IgD-negative memory B cell (primary cell): ENCODE measurements around the gene TMEM131. TPM values are rescaled to one million over a fixed set of nuclear protein-coding genes. Genes with fewer than 3 reads are reported as not detected.
A peak's percentile ranks its signal among the peaks of the same experiment; 100 is the strongest.
"Not testable (repeated sequence)": the region's sequence is repeated elsewhere in the genome, so short reads cannot be mapped to it uniquely, and the experiment has no call there.

Experiments used
- H3K27ac Mint-ChIP-seq, 3 donors: one replicate each; pipeline ENCODE4 v1.8.0; 2020 to 2022; ENCODE audit warnings: mild to moderate bottlenecking in 3 of 3, mixed read lengths in 3 of 3, moderate library complexity in 1 of 3
- H3K27me3 Mint-ChIP-seq: one replicate; pipeline ENCODE4 v1.8.0; 2021; ENCODE audit warnings: mixed read lengths
- H3K36me3 Mint-ChIP-seq: one replicate; pipeline ENCODE4 v1.8.0; 2020; ENCODE audit warnings: mild to moderate bottlenecking, mixed read lengths
- H3K4me1 Mint-ChIP-seq, 3 donors: one replicate each; pipeline ENCODE4 v1.8.0; 2020 to 2022; ENCODE audit warnings: mixed read lengths in 3 of 3, mild to moderate bottlenecking in 1 of 3
- H3K4me3 Mint-ChIP-seq, 4 donors: one replicate each; pipeline ENCODE4 v1.8.0; 2020 to 2022; ENCODE audit warnings: mild to moderate bottlenecking in 4 of 4, mixed read lengths in 4 of 4, moderate library complexity in 3 of 4
- H3K9me3 Mint-ChIP-seq, 3 donors: one replicate each; pipeline ENCODE4 v1.8.0; 2020 to 2021; ENCODE audit warnings: mixed read lengths in 3 of 3, mild to moderate bottlenecking in 1 of 3
- polyA plus RNA-seq: library from polyadenylated mRNA; unstranded; fragments of 300-500 nt; fragmentation: Illumina TruSeq; gene quantifications from one replicate; pipeline ENCODE4 v1.2.3, GENCODE V29; 2021

Gene TMEM131
- polyA plus RNA-seq, 1 donor from 2014 or later: 24.9 TPM

DNA sequence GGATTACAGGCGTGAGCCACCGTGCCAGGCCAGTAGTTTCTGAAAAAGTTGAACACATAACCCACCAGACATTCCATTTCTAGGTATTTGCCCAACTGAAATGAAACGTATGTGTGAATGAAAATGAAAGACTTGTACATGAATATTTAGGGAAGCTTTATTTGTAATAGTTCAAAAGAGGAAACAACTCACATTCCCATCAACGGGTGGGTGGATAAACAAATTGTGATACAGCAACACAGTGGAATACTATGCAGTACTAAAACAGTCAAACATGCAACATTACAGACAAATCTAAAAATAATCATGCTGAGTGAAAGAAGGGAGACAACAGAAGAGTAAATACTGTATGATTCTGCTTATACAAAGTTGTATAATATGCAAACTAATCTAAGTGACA, 46.8 kb downstream of the TMEM131 start:
- Mint-ChIP-seq H3K9me3 (no peaks in the 10 kb centered on the region), H3K4me3 (peak overlapping the region in 3 of 4 donors; percentile 32 to 65 (median 43)), H3K27me3 (no peaks in the 10 kb centered on the region), H3K36me3 (peaks cover 6% of the 10 kb centered on the region), H3K4me1 (peaks cover 67 to 79% (median 71%) of the 10 kb centered on the region in 3 donors), H3K27ac (peak overlapping the region in 1 of 3 donors; percentile 41)

DNA sequence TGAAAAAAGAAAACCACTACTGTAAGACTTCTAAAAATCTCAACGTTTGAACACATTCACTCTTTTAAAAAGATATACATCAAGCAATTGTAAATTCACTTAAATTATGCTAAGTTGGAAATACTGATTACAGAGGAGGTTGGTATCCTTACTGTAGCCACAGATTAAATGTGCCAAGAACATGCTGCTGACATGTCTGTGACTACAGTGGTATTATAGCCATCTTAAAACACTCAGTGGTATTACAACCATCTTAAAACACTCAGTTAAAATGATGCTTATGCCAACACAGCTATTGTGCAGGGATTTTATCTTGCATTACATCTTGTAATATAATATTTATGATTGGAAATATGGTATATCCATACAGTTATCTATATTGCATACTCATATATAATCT, 50.0 kb downstream of the TMEM131 start:
- peaks cover 51 to 52% (median 52%) of the 10 kb centered on the region in 3 donors for H3K4me1 Mint-ChIP-seq
- peaks cover 0 to 7% (median 0%) of the 10 kb centered on the region in 3 donors for H3K9me3 Mint-ChIP-seq
- H3K27ac Mint-ChIP-seq: peak overlapping the region in 1 of 3 donors; percentile 68
- H3K27me3 Mint-ChIP-seq: no peaks in the 10 kb centered on the region
- no peak overlapping the region for H3K4me3 Mint-ChIP-seq
- peaks cover 11% of the 10 kb centered on the region for H3K36me3 Mint-ChIP-seq

DNA sequence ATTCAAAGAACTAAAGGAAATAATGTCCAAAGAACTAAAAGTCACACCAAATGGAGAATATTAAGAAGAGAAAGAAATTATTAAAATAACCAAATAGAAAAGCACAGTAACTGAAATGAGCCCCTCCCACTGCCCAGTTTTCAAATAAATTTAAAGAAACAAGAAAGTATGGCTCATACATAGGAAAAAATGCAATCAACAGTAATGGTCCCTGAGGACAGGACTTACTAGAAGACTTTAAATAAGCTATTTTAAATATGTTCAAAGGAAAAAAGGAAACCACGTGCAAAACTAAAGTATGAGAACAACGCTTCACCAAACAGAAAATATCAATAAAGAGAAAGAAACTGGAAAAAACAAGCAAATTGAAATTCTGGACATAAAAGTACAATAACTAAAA, 58.9 kb downstream of the TMEM131 start:
- no peaks in the 10 kb centered on the region for H3K27me3 Mint-ChIP-seq
- H3K4me3 Mint-ChIP-seq: peak overlapping the region in 3 of 4 donors; percentile 31 to 89 (median 83)
- H3K36me3 Mint-ChIP-seq: peaks cover 9% of the 10 kb centered on the region
- peak overlapping the region; percentile 29 to 89 (median 87) for H3K27ac Mint-ChIP-seq
- peaks cover 0 to 8% (median 0%) of the 10 kb centered on the region in 3 donors for H3K9me3 Mint-ChIP-seq
- peaks cover 68 to 75% (median 73%) of the 10 kb centered on the region in 3 donors for H3K4me1 Mint-ChIP-seq

DNA sequence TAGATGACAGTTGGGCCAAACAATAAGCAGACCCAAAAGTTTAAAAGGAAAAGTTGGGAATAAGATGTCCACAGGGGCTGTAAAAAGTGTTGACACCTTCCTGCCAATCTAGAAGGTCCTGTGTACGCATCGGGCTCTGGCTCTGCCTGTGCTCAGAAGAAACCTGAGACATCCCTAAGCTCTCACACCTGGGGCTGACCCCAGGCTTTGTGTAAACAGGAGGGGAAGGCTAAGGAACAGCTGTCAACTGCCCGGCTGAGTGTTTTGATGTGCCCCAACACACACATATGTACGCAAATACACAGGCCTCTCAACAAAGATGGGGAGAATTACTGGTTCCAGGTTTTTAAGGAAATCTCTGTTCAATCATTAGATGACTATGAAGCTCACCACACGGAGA, 59.5 kb downstream of the TMEM131 start:
- Mint-ChIP-seq H3K4me3 (peak overlapping the region in 3 of 4 donors; percentile 39 to 89 (median 50)), H3K4me1 (peaks cover 70 to 79% (median 78%) of the 10 kb centered on the region in 3 donors), H3K9me3 (peaks cover 0 to 2% (median 0%) of the 10 kb centered on the region in 3 donors), H3K36me3 (peaks cover 5% of the 10 kb centered on the region), H3K27me3 (no peaks in the 10 kb centered on the region), H3K27ac (peak overlapping the region; percentile 29 to 87 (median 87))

DNA sequence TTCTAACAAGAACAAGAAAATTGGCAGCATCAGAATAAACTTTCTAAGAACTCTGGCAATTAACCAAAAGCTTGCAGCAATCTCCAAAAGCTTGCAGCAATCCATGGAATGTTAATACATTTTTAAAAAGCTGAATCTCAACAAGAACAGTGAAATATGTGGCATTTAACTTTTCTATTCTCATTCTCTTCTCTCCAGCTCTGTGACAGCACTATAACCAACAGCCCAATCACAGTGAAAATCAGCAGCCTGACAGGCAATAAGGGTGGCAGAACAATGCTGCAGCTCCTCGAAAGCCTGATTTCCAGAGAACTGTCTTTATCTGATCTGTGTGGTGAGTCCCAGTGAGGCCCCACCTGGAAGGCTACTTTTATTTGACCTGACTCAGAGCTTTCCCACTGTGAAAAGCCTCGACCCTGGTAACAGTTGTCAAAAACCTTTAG, 60.0 kb downstream of the TMEM131 start:
- Mint-ChIP-seq H3K4me3 (peak overlapping the region in 3 of 4 donors; percentile 39 to 89 (median 50)), H3K36me3 (peaks cover 5% of the 10 kb centered on the region), H3K9me3 (peaks cover 0 to under 1% (median 0%) of the 10 kb centered on the region in 3 donors), H3K27ac (peak overlapping the region; percentile 29 to 87 (median 87)), H3K4me1 (peaks cover 74 to 83% (median 83%) of the 10 kb centered on the region in 3 donors), H3K27me3 (no peaks in the 10 kb centered on the region)

DNA sequence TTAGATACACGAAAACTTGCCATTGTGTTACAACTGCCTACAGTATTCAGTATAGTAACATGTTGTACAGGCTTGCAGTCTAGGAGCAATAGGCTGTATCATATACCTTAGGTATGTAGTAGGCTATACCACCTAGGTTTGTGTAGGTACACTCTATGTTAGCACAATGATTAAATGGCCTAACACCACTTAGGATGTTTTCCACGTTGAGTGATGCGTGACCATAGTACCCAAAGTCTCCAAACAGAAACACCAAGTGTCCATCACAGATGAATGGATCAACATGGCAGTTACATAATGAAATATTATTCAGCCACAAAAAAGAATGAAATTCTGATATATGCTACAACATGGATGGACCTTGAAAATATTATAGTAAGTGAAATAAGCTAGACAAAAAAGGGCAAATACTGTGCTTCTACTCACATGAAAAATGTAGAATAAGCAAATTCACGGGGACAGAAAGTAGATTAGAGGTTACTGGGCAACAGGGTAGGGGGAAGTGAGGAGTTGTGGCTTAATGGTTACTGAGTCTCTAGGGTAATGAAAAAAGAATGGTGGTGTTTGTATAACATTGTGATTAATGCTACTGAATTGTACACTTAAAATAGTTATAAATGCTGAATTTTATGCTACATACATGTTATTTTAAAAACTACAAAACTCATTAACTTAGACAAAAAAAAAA, 62.6 kb downstream of the TMEM131 start:
- peak overlapping the region in 3 of 4 donors; percentile 9 to 28 (median 11) for H3K4me3 Mint-ChIP-seq
- H3K27ac Mint-ChIP-seq: peak overlapping the region; percentile 76 to 87 (median 82)
- no peaks in the 10 kb centered on the region for H3K9me3 Mint-ChIP-seq
- H3K27me3 Mint-ChIP-seq: peaks cover 3% of the 10 kb centered on the region
- H3K4me1 Mint-ChIP-seq: peaks cover 79 to 87% (median 86%) of the 10 kb centered on the region in 3 donors
- H3K36me3 Mint-ChIP-seq: peaks cover under 1% of the 10 kb centered on the region

DNA sequence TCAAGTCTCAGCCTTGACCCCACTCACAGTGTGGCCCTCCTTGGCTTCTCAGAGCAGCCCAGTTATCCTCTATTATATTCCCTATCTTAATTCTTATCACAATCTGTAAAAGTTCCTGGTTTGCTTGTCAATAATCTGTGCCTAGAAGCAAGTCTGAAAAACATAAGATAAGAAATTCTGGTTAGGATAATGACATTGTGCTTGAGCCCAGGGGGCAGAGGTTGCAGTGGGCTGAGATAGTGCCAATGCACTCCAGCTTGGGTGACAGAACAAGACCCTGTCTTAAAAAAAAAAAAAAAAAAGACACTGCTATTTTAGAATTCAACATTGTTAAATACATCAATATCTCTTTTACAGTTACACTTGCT, 63.9 kb downstream of the TMEM131 start:
- Mint-ChIP-seq H3K36me3 (peaks cover 3% of the 10 kb centered on the region), H3K4me1 (peaks cover 73 to 82% (median 80%) of the 10 kb centered on the region in 3 donors), H3K27me3 (peaks cover 3% of the 10 kb centered on the region), H3K4me3 (peak overlapping the region in 3 of 4 donors; percentile 19 to 90 (median 79)), H3K27ac (peak overlapping the region in 2 of 3 donors; percentile 60 to 82), H3K9me3 (no peaks in the 10 kb centered on the region)

DNA sequence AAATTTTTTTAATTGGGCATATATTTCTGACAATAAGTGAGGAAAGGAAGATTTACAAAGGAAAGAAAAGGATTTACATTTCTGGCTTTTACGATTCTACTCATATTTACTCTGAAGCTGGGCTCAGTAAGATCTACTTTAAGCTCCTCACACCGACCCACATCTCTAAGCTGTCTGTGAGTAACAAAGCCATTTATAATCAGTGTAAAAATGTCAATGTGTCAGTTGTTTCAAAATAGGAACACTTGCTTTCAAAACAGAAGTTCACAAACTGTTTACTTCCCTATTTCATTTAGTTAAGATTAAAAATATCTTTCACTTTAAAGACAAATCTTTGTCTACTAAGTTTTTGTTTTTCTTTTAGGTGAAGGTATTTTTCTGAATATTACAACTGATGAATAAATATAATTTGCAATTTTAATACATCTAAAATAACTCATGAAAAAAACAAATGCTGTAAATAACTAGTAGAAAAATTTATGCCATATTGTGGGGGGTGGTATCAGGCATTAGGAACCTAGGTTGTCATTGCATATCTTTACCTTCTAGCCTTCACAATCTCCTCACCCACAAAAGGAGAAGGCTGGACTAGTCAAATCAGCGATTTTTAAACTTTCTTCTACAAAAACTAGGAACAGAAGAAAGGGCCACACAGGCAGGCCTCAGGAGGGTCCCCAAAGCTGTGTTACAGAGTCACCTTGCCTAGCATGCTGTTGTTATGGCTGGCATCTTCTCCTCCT, 64.5 kb downstream of the TMEM131 start:
- Mint-ChIP-seq H3K4me3 (peak overlapping the region; percentile 57 to 90 (median 80)), H3K36me3 (peaks cover 7% of the 10 kb centered on the region), H3K27ac (peak overlapping the region; percentile 82 to 87 (median 86))

DNA sequence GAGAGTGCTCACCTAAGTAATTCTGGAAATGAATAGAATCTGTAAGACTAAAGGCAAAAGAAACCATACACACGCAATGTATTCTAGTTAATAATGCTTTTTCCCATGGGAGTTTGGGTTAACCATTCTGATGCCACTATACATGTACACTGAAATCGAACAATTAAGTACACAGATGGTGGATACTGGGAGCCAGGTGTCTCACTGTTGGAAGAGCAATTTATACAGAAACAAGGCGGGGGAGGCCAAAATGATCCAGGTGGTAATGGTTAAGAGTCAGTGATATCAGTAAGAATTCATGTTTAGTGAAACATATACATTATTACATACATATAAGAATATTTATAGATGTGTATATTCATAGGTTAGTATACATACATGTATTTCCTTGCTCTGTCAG, 67.2 kb downstream of the TMEM131 start:
- H3K4me3 Mint-ChIP-seq: peak overlapping the region in 3 of 4 donors; percentile 3 to 78 (median 9)
- peak overlapping the region; percentile 82 to 90 (median 90) for H3K27ac Mint-ChIP-seq
- peaks cover 12% of the 10 kb centered on the region for H3K36me3 Mint-ChIP-seq
- H3K27me3 Mint-ChIP-seq: peaks cover 3% of the 10 kb centered on the region
- no peaks in the 10 kb centered on the region for H3K9me3 Mint-ChIP-seq
- H3K4me1 Mint-ChIP-seq: peaks cover 48 to 59% (median 55%) of the 10 kb centered on the region in 3 donors

More for the DNA sequence above, 64.5 kb downstream of the TMEM131 start:
- peaks cover 3% of the 10 kb centered on the region for H3K27me3 Mint-ChIP-seq
- H3K4me1 Mint-ChIP-seq: peaks cover 70 to 81% (median 80%) of the 10 kb centered on the region in 3 donors
- no peaks in the 10 kb centered on the region for H3K9me3 Mint-ChIP-seq

DNA sequence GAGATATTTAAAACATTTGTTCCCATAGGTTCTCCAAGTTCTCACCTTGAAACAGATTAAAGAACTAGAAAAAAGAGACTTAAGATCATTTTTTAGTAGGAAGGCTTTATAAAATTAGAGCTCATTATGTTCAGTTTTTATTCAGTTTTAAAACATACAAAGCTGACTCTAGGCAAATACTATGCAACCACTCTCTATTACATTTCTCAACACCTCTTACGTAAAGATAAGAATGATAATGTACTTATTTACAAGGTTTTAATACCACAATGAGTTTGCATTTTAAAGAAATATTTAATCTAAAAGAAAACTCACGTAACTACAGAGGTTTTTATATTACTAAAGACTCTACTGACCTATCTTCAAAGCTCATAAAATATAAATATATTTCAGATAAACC, 68.8 kb downstream of the TMEM131 start:
- Mint-ChIP-seq H3K4me1 (peaks cover 42 to 52% (median 45%) of the 10 kb centered on the region in 3 donors), H3K27ac (peak overlapping the region in 1 of 3 donors; percentile 54), H3K4me3 (no peak overlapping the region), H3K9me3 (no peaks in the 10 kb centered on the region), H3K36me3 (peaks cover 14% of the 10 kb centered on the region), H3K27me3 (peaks cover 3% of the 10 kb centered on the region)

DNA sequence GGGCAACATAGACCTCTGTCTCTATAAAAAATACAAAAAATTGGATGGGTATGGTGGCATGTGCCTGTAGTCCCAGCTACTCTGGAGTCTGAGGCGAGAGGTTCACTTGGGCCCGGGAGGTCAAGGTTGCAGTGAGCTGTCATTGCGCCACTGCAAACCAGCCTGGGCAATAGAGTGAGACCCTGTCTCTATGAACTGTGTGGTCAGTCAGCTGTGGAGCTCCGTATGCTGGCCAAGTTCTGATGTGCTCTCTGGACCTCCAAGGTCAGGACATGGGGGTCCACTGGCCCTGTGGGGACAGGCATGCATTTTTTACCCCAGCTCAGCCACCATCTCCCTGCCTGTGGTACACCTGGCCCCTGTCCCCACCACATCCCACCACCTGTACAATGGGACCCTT, 71.6 kb downstream of the TMEM131 start:
- Mint-ChIP-seq H3K9me3 (peaks cover 0 to 2% (median 0%) of the 10 kb centered on the region in 3 donors), H3K27me3 (no peaks in the 10 kb centered on the region), H3K36me3 (peaks cover 14% of the 10 kb centered on the region), H3K27ac (peak overlapping the region in 1 of 3 donors; percentile 27), H3K4me3 (no peak overlapping the region), H3K4me1 (peaks cover 22 to 47% (median 32%) of the 10 kb centered on the region in 3 donors)

DNA sequence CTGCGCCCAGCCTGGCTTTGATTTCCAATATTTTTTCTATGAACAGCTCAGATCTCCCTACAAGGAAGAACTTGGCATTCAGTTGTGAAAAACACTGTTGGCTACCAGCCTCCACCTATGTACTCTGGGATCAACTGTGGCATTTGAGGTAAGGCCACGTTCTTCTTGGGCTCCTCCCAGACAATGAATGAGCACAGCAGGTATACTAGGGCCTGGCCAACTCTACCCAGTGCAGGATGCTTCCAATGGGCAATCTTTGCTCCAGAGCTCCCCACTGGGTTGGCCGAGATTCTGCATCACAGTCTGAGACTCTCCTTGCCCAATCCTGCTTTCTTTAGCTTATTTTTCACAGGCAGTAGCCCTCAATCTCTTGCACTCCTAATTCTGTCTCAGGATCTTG, 75.9 kb downstream of the TMEM131 start:
- H3K4me3 Mint-ChIP-seq: no peak overlapping the region
- peaks cover 4% of the 10 kb centered on the region for H3K36me3 Mint-ChIP-seq
- peaks cover 0 to 2% (median 0%) of the 10 kb centered on the region in 3 donors for H3K9me3 Mint-ChIP-seq
- no peak overlapping the region for H3K27ac Mint-ChIP-seq
- H3K27me3 Mint-ChIP-seq: no peaks in the 10 kb centered on the region
- H3K4me1 Mint-ChIP-seq: peaks cover 21 to 51% (median 36%) of the 10 kb centered on the region in 3 donors

DNA sequence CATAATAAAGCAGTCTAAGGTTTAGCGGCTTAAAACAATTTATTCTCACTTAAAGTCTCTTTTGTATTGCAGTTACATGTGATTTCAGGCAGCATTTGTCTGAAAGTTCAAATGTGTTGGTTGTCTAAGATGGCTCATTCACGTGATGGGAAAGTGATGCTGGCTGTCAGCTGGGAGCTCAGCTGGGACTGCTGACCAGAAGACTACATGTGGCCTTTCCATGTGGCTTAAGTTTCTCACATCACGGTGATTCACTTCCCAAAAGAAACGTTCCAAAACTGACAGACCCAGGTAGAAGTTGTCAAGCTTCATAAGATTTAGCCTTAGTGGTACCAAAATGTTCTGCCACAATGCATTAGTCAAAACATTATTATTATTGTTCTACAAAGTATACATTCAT, 76.9 kb downstream of the TMEM131 start:
- Mint-ChIP-seq H3K9me3 (peaks cover 0 to 2% (median 0%) of the 10 kb centered on the region in 3 donors), H3K4me3 (no peak overlapping the region), H3K27me3 (no peaks in the 10 kb centered on the region), H3K36me3 (peaks cover 8% of the 10 kb centered on the region), H3K27ac (no peak overlapping the region), H3K4me1 (peaks cover 28 to 60% (median 44%) of the 10 kb centered on the region in 3 donors)

DNA sequence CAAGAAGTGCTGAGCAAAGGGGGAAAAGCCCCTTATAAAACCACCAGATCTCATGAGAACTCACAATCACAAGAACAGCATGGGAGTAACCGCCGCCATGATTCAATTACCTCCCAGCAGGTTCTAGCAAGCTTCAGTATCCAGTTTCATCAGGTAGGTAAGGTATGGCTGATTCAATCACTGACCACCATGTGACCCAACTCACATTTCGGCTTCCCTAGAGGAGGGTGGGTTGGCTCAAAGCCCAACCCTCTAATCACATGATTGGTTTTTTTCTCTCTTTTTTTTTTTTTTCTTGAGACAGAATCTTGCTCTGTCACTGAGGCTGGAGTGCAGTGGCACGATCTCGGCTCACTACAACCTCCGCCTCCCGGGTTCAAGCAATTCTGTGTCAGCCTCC, 78.1 kb downstream of the TMEM131 start:
- peak overlapping the region in 1 of 3 donors; percentile 31 for H3K27ac Mint-ChIP-seq

More for the DNA sequence above, 78.1 kb downstream of the TMEM131 start:
- not testable (repeated sequence) for H3K27me3 Mint-ChIP-seq, H3K36me3 Mint-ChIP-seq, H3K9me3 Mint-ChIP-seq
- H3K4me3 Mint-ChIP-seq: peak overlapping the region in 1 of 4 donors; percentile 39
- peaks cover 36 to 69% (median 48%) of the 10 kb centered on the region in 3 donors for H3K4me1 Mint-ChIP-seq
